B cell (primary cell): ENCODE results near the gene LZTFL1. TPM values are rescaled to one million over a fixed set of nuclear protein-coding genes. Genes with fewer than 3 reads are reported as not detected.

Experiments
- ATAC-seq: fragments of 200-7000 bp; cut with Tn5 transposase; one replicate; pipeline ENCODE4 v1.10.0; 2021; ENCODE audit warnings: low read depth, mild to moderate bottlenecking, moderate number of reproducible peaks, moderate library complexity
- CTCF ChIA-PET: fragments of 350-600 bp; sonication (Branson Sonifier 250); formaldehyde crosslinking; loops from one replicate; lab custom pipeline; 2021; ENCODE audit warnings: antibody characterized with exemption, inconsistent platforms; lab: Charles Lee
- POLR2A ChIA-PET: fragments of 350-600 bp; sonication (Branson Sonifier 250); formaldehyde crosslinking; loops from one replicate; lab custom pipeline; 2021; ENCODE audit warnings: antibody characterized with exemption; lab: Charles Lee
- DNase-seq: peaks from one replicate; pipeline ENCODE4 v3.0.0; 2013
- H2AFZ ChIP-seq: 2 replicates; pipeline ENCODE4 v1.6.1; 2012; ENCODE audit warnings: mild to moderate bottlenecking, low read depth, low read length; ENCODE audit not compliant: insufficient read depth, poor library complexity, severe bottlenecking
- H3K27ac ChIP-seq, 2 donors: 1 replicate in 1 of 2; 2 replicates in 1 of 2; pipeline ENCODE4 v1.5.1; 2012 to 2013; ENCODE audit warnings: low read length in 2 of 2, mild to moderate bottlenecking in 2 of 2, moderate library complexity in 1 of 2
- H3K27me3 ChIP-seq, 4 experiments: fragments of 200-600 bp in 1 of 4; sonication (generic) in 1 of 4; replicated peaks in 1 of 4; 1 replicate in 2 of 4; 2 replicates in 2 of 4; pipeline versions ENCODE4 v1.6.1 to v1.7.0; 2013 to 2016; ENCODE audit warnings: low read length in 3 of 4, mild to moderate bottlenecking in 2 of 4, mixed read lengths in 1 of 4, moderate library complexity in 1 of 4; ENCODE audit not compliant: insufficient read depth in 4 of 4, control insufficient read depth in 3 of 4; ENCODE audit errors: control extremely low read depth in 1 of 4
- H3K36me3 ChIP-seq, 2 experiments: replicated peaks in 1 of 2; 1 replicate in 1 of 2; 2 replicates in 1 of 2; pipeline versions ENCODE4 v1.6.1 to v1.7.1; 2013; ENCODE audit warnings: low read length in 1 of 2; ENCODE audit not compliant: insufficient read depth in 2 of 2, control insufficient read depth in 1 of 2; ENCODE audit errors: control extremely low read depth in 1 of 2, extremely low read depth in 1 of 2
- H3K4me1 ChIP-seq, 2 donors: fragments of 200-600 bp in 1 of 2; sonication (generic) in 1 of 2; 1 replicate in 1 of 2; 2 replicates in 1 of 2; pipeline versions ENCODE4 v1.5.1 to v1.6.1; 2013 to 2017; ENCODE audit warnings: low read length in 2 of 2; ENCODE audit not compliant: control insufficient read depth in 2 of 2, insufficient read depth in 2 of 2
- H3K4me2 ChIP-seq: replicated peaks from 2 replicates; pipeline ENCODE3; 2012; ENCODE audit warnings: mild to moderate bottlenecking, low read depth, low read length; ENCODE audit not compliant: poor library complexity, severe bottlenecking
- H3K4me3 ChIP-seq, 5 experiments: fragments of 200-600 bp in 1 of 5; sonication (generic) in 1 of 5; 1 replicate in 3 of 5; 2 replicates in 2 of 5; pipeline versions ENCODE4 v1.5.1 to v1.7.0; 2011 to 2016; ENCODE audit warnings: low read length in 4 of 5, mild to moderate bottlenecking in 4 of 5, low read depth in 2 of 5, control low read depth in 1 of 5, moderate library complexity in 1 of 5; ENCODE audit not compliant: insufficient read depth in 1 of 5; ENCODE audit errors: control extremely low read depth in 1 of 5, extremely low read depth in 1 of 5
- H3K79me2 ChIP-seq: fragments of 200-600 bp; sonication (generic); one replicate; pipeline ENCODE4 v1.6.0; 2016; ENCODE audit warnings: low read length; ENCODE audit not compliant: control insufficient read depth, insufficient read depth
- H3K9ac ChIP-seq: fragments of 200-600 bp; sonication (generic); 2 replicates; pipeline ENCODE4 v1.6.1; 2017; ENCODE audit warnings: mild to moderate bottlenecking, low read length, moderate library complexity
- H3K9me3 ChIP-seq, 3 donors: one replicate each; pipeline versions ENCODE4 v1.6.1 to v1.7.1; 2013; ENCODE audit warnings: low read length in 2 of 3; ENCODE audit not compliant: control insufficient read depth in 2 of 3, insufficient read depth in 1 of 3; ENCODE audit errors: control extremely low read depth in 1 of 3
- H4K20me1 ChIP-seq: 2 replicates; pipeline ENCODE4 v1.6.0; 2012; ENCODE audit warnings: mild to moderate bottlenecking, low read length; ENCODE audit not compliant: insufficient read depth, control insufficient read depth, poor library complexity, severe bottlenecking
- H3K27ac Mint-ChIP-seq: one replicate; pipeline ENCODE4 v1.8.0; 2021; ENCODE audit warnings: mixed read lengths
- H3K27me3 Mint-ChIP-seq: one replicate; pipeline ENCODE4 v1.8.0; 2021; ENCODE audit warnings: mixed read lengths
- H3K4me1 Mint-ChIP-seq: one replicate; pipeline ENCODE4 v1.8.0; 2021; ENCODE audit warnings: mixed read lengths
- H3K4me3 Mint-ChIP-seq: one replicate; pipeline ENCODE4 v1.8.0; 2021; ENCODE audit warnings: mixed read lengths
- H3K9me3 Mint-ChIP-seq: one replicate; pipeline ENCODE4 v1.8.0; 2022; ENCODE audit warnings: mixed read lengths; ENCODE audit not compliant: insufficient read depth
- EZH2 ChIP-seq: IDR thresholded peaks from 2 replicates; pipeline ENCODE4 v1.6.1; 2012; ENCODE audit warnings: borderline replicate concordance, low read depth, mild to moderate bottlenecking, moderate library complexity, low read length; ENCODE audit not compliant: insufficient read depth, poor library complexity, severe bottlenecking
- WGBS: methylation state at CpG from one replicate; pipeline ENCODE4 v1.1.5; 2013; ENCODE audit warnings: missing lambda C conversion rate; ENCODE audit not compliant: insufficient coverage; 5-methylcytosine and 5-hydroxymethylcytosine counted together
- intact Hi-C: fragments of 100-400 bp; cut with micrococcal nuclease; formaldehyde crosslinking; loops from one replicate; pipeline ENCODE4 v1.10.0; 2022
- polyA plus RNA-seq: library from polyadenylated mRNA; depleted of rRNA; stranded (reverse); fragments of >200 nt; gene quantifications from 2 replicates; pipeline ENCODE4 v1.2.3, GENCODE V29; 2012
- total RNA-seq, 2 donors: library from RNA; stranded (reverse); fragments of 120-200 nt in 1 of 2; gene quantifications; 1 replicate in 1 of 2; 2 replicates in 1 of 2; pipeline versions ENCODE4 v1.2.3 to v1.2.4, GENCODE V29; 2013 to 2022
- TF ChIP-seq, protein P1 (sequence below): fragments of 200-600 bp; IDR thresholded peaks from one replicate; pipeline ENCODE4 v1.8.0; 2022; ENCODE audit warnings: antibody characterized with exemption, mild to moderate bottlenecking

Gene LZTFL1
- total and polyA plus RNA-seq, 2 donors (not counting 1 experiment from before 2014, with no cell fraction given): 16.5 to 17.8 TPM

DNA sequence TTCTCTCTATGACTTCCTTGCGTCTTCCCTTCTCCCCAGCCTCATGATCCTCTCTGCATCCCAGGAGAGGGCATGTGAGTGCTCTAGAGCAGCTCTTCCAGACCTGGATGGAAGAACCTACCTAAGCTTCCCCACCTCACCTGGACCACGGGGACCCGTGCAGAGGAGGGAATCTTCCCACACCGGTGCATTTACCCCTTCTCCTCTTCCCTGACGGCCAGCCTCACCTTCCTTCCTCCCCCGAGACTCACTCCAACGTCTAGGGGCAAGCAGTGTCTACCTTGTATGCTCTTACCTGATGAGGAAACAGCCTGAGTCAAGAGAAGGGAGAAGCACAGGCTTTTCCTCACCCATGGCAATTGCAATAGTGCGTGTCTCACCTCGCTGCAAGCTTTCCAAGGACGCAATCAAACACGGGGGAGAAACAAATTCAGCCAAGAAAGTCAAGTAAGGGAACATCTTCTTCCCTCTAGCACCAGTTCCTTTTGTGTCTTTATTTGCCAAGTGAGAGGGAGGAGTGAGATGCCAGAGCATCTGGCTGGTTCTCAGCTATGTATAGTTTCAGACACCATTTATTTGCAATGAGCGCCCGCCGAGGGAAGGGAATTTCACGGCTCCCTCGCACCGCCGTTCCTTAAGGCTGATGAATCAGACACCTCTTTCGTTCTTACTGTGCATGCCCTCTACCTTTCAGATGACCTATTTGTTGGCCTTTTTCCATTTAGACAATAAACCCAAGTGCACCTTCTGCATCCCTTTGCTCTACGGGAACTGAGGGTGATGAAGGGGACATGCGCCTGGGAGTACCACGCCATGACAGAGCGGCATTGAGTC, 42.7 kb upstream of the LZTFL1 start:
- H3K4me2 ChIP-seq: no peak overlapping the region
- ChIA-PET CTCF (no interaction called here), POLR2A (no interaction called here)
- H3K9ac ChIP-seq: no peak overlapping the region
- intact Hi-C loops: no loop called here
- no peak overlapping the region for H3K27ac Mint-ChIP-seq
- no peak overlapping the region for H3K4me3 Mint-ChIP-seq
- 87% methylated on average over 14 of the region's 23 CpGs for WGBS
- H3K27ac ChIP-seq: no peak overlapping the region
- H3K27me3 ChIP-seq: no peaks in the 10 kb centered on the region
- H2AFZ ChIP-seq: no peak overlapping the region
- no peaks in the 10 kb centered on the region for H3K36me3 ChIP-seq
- TF ChIP-seq, protein P1, sequence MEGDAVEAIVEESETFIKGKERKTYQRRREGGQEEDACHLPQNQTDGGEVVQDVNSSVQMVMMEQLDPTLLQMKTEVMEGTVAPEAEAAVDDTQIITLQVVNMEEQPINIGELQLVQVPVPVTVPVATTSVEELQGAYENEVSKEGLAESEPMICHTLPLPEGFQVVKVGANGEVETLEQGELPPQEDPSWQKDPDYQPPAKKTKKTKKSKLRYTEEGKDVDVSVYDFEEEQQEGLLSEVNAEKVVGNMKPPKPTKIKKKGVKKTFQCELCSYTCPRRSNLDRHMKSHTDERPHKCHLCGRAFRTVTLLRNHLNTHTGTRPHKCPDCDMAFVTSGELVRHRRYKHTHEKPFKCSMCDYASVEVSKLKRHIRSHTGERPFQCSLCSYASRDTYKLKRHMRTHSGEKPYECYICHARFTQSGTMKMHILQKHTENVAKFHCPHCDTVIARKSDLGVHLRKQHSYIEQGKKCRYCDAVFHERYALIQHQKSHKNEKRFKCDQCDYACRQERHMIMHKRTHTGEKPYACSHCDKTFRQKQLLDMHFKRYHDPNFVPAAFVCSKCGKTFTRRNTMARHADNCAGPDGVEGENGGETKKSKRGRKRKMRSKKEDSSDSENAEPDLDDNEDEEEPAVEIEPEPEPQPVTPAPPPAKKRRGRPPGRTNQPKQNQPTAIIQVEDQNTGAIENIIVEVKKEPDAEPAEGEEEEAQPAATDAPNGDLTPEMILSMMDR: no peak
- no peak for TF ChIP-seq EZH2
- H4K20me1 ChIP-seq: no peaks in the 10 kb centered on the region
- peaks cover 15 to 24% of the 10 kb centered on the region in 2 donors for H3K4me1 ChIP-seq
- no peak for DNase-seq
- H3K4me1 Mint-ChIP-seq: peaks cover 25% of the 10 kb centered on the region
- no peaks in the 10 kb centered on the region for H3K79me2 ChIP-seq
- H3K27me3 Mint-ChIP-seq: peaks cover 6% of the 10 kb centered on the region
- no peak overlapping the region for H3K4me3 ChIP-seq
- no peak for ATAC-seq
- H3K9me3 ChIP-seq: no peaks in the 10 kb centered on the region
- no peaks in the 10 kb centered on the region for H3K9me3 Mint-ChIP-seq
